ENCODE data around the gene SLC6A7.

SLC6A7 gene

GRCh38 chr5:150180241-150181026, 9.4 kb upstream of the SLC6A7 start:
- H3K4me3 ChIP-seq (ENCODE audit: low read length) = no peak overlapping the region
- TF ChIP-seq CTCF (conservative IDR thresholded peaks at IDR 0.05; ENCODE audit: low read depth, low read length) = no peak
- no peak for DNase-seq (ENCODE audit: low read depth)

- no peak for TF ChIP-seq CTCF (conservative IDR thresholded peaks at IDR 0.05; ENCODE audit: low read depth, low read length)
- DNase-seq (ENCODE audit: low read depth) = no peak
- H3K4me3 ChIP-seq (ENCODE audit: low read length) = no peak overlapping the region
Observed at GRCh38 chr5:150181027-150181426, 8.8 kb upstream of the SLC6A7 start.

GRCh38 chr5:150181766-150182545, 7.9 kb upstream of the SLC6A7 start:
- no peak for TF ChIP-seq CTCF (conservative IDR thresholded peaks at IDR 0.05; ENCODE audit: low read depth, low read length)
- H3K4me3 ChIP-seq (ENCODE audit: low read length) = no peak overlapping the region
- DNase-seq (ENCODE audit: low read depth) = no peak

GRCh38 chr5:150182774-150183173, 7.1 kb upstream of the SLC6A7 start:
- no peak overlapping the region for H3K4me3 ChIP-seq (ENCODE audit: low read length)
- TF ChIP-seq CTCF (conservative IDR thresholded peaks at IDR 0.05; ENCODE audit: low read depth, low read length) = no peak
- no peak for DNase-seq (ENCODE audit: low read depth)

GRCh38 chr5:150183436-150183835, 6.4 kb upstream of the SLC6A7 start:
- DNase-seq (ENCODE audit: low read depth) = no peak
- H3K4me3 ChIP-seq (ENCODE audit: low read length) = no peak overlapping the region
- TF ChIP-seq CTCF (conservative IDR thresholded peaks at IDR 0.05; ENCODE audit: low read depth, low read length) = no peak

- DNase-seq (ENCODE audit: low read depth) = no peak
- H3K4me3 ChIP-seq (ENCODE audit: low read length) = no peak overlapping the region
- TF ChIP-seq CTCF (conservative IDR thresholded peaks at IDR 0.05; ENCODE audit: low read depth, low read length) = no peak
Observed at GRCh38 chr5:150184006-150184405, 5.9 kb upstream of the SLC6A7 start.

Measured in retinal pigment epithelial cell (primary cell).